PC-9 (cell line): ENCODE results near the gene PBX3. TPM values are rescaled to one million over a fixed set of nuclear protein-coding genes. Genes with fewer than 3 reads are reported as not detected.

Experiments
- BruUV-seq: library from RNA; stranded (reverse); fragments of 400-500 nt; replicated peaks from 2 replicates; lab custom pipeline; 2021; lab: Mats Ljungman, UMichigan
- CTCF ChIA-PET: fragments of 300-600 bp; sonication (Branson Sonifier 250); formaldehyde crosslinking; loops from one replicate; lab custom pipeline; 2022; ENCODE audit warnings: antibody characterized with exemption; lab: Charles Lee
- POLR2A ChIA-PET: fragments of 300-600 bp; sonication (Branson Sonifier 250); formaldehyde crosslinking; loops from one replicate; lab custom pipeline; 2022; ENCODE audit warnings: antibody characterized with exemption; ENCODE audit not compliant: unreplicated experiment; lab: Charles Lee
- DNase-seq, 2 experiments: peaks; one replicate each; pipeline versions ENCODE4 v3.0.0 to v3.0.0-alpha.2; 2015 to 2022; ENCODE audit warnings: mixed read lengths in 1 of 2
- H2AFZ ChIP-seq: fragments of 200-600 bp; sonication (generic); 2 replicates; pipeline ENCODE4 v1.8.1; 2017; ENCODE audit warnings: antibody characterized with exemption
- H3F3A ChIP-seq: fragments of 200-600 bp; sonication (generic); 2 replicates; pipeline ENCODE4 v1.8.1; 2017; ENCODE audit warnings: antibody characterized with exemption, mild to moderate bottlenecking, low read depth; ENCODE audit not compliant: insufficient read depth
- H3K27ac ChIP-seq: fragments of 200-600 bp; sonication (generic); 2 replicates; pipeline ENCODE4 v1.6.1; 2016; ENCODE audit warnings: mixed run types
- H3K27me3 ChIP-seq: fragments of 200-600 bp; sonication (generic); 2 replicates; pipeline ENCODE4 v1.6.1; 2016; ENCODE audit warnings: low read depth, mixed run types; ENCODE audit not compliant: insufficient read depth
- H3K36me3 ChIP-seq: fragments of 200-600 bp; sonication (generic); 2 replicates; pipeline ENCODE4 v1.6.1; 2016; ENCODE audit warnings: low read depth, mixed run types
- H3K4me1 ChIP-seq: fragments of 200-600 bp; sonication (generic); replicated peaks from 2 replicates; pipeline ENCODE4 v1.6.1; 2016; ENCODE audit warnings: mixed run types; ENCODE audit not compliant: insufficient read depth
- H3K4me2 ChIP-seq: fragments of 200-600 bp; sonication (generic); 2 replicates; pipeline ENCODE4 v1.6.1; 2017; ENCODE audit warnings: mixed run types
- H3K4me3 ChIP-seq: fragments of 200-600 bp; sonication (generic); 2 replicates; pipeline ENCODE4 v1.6.1; 2016; ENCODE audit warnings: mixed run types
- H3K79me2 ChIP-seq: fragments of 200-600 bp; sonication (generic); 2 replicates; pipeline ENCODE4 v1.6.1; 2017; ENCODE audit warnings: low read depth, mixed run types
- H3K9me2 ChIP-seq: fragments of 200-600 bp; sonication (generic); 2 replicates; pipeline ENCODE4 v1.8.1; 2017; ENCODE audit warnings: mild to moderate bottlenecking; ENCODE audit not compliant: insufficient read depth
- H3K9me3 ChIP-seq: fragments of 200-600 bp; sonication (generic); 2 replicates; pipeline ENCODE4 v1.8.1; 2016; ENCODE audit warnings: low read depth; ENCODE audit not compliant: insufficient read depth
- H4K20me1 ChIP-seq: fragments of 200-600 bp; sonication (generic); 2 replicates; pipeline ENCODE4 v1.8.1; 2017; ENCODE audit not compliant: insufficient read depth
- EZH2 ChIP-seq: fragments of 200-600 bp; sonication (generic); IDR thresholded peaks from 2 replicates; pipeline ENCODE4 v1.8.0; 2017; ENCODE audit warnings: antibody characterized with exemption, low read depth
- intact Hi-C: fragments of 100-400 bp; cut with micrococcal nuclease; formaldehyde crosslinking; loops from one replicate; pipeline ENCODE4 v1.10.0; 2022; ENCODE audit not compliant: unreplicated experiment
- total RNA-seq: library from RNA; stranded (reverse); gene quantifications from 2 replicates; pipeline ENCODE4 v1.2.3, GENCODE V29; 2021
- TF ChIP-seq, protein P1 (sequence below): fragments of 200-600 bp; sonication (generic); conservative IDR thresholded peaks from 2 replicates; pipeline ENCODE4 v1.6.1; 2017; ENCODE audit warnings: mixed run types, antibody characterized with exemption, mild to moderate bottlenecking, moderate library complexity

PBX3 gene
- total RNA-seq, 1 experiment from 2014 or later = 18.3 TPM

DNA sequence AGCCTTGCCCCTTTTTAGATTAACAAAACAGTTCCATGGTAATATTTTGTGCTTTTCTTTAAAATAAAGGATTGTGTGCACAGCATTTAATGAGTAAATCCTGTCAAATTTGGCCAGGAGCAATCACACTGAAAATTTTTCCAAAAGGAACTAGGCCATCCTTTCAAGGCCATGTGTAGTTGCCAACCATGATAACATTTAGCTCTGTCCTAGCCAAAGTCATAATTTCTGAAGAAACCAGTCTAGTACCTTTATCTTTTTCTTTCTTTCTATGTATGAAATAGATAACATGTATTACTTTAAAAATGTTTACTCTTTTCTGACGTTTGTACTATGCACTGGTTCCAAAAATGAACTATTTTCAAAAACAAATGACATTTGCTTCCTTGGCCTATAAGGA lies 143.7 kb downstream of the PBX3 start:
- H3K4me2 ChIP-seq = no peak overlapping the region
- no peaks in the 10 kb centered on the region for H3F3A ChIP-seq
- no peak overlapping the region for H3K4me3 ChIP-seq
- ChIA-PET POLR2A (no interaction called here), CTCF (no interaction called here)
- no peaks in the 10 kb centered on the region for H3K9me2 ChIP-seq
- no peaks in the 10 kb centered on the region for H3K79me2 ChIP-seq
- no peaks in the 10 kb centered on the region; the same call in 1 of the 2 replicates for H4K20me1 ChIP-seq
- BruUV-seq = no TSS peak
- peaks cover 10% of the 10 kb centered on the region; the same call in 1 of the 2 replicates for H3K4me1 ChIP-seq
- no peaks in the 10 kb centered on the region for H3K36me3 ChIP-seq
- H3K9me3 ChIP-seq = no peaks in the 10 kb centered on the region
- H3K27me3 ChIP-seq = no peaks in the 10 kb centered on the region
- H3K27ac ChIP-seq = no peak overlapping the region
- intact Hi-C loops = no loop called here
- TF ChIP-seq, protein P1, sequence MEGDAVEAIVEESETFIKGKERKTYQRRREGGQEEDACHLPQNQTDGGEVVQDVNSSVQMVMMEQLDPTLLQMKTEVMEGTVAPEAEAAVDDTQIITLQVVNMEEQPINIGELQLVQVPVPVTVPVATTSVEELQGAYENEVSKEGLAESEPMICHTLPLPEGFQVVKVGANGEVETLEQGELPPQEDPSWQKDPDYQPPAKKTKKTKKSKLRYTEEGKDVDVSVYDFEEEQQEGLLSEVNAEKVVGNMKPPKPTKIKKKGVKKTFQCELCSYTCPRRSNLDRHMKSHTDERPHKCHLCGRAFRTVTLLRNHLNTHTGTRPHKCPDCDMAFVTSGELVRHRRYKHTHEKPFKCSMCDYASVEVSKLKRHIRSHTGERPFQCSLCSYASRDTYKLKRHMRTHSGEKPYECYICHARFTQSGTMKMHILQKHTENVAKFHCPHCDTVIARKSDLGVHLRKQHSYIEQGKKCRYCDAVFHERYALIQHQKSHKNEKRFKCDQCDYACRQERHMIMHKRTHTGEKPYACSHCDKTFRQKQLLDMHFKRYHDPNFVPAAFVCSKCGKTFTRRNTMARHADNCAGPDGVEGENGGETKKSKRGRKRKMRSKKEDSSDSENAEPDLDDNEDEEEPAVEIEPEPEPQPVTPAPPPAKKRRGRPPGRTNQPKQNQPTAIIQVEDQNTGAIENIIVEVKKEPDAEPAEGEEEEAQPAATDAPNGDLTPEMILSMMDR = no peak
- no peak for TF ChIP-seq EZH2
- H2AFZ ChIP-seq = no peak overlapping the region
- no peak for DNase-seq

DNA sequence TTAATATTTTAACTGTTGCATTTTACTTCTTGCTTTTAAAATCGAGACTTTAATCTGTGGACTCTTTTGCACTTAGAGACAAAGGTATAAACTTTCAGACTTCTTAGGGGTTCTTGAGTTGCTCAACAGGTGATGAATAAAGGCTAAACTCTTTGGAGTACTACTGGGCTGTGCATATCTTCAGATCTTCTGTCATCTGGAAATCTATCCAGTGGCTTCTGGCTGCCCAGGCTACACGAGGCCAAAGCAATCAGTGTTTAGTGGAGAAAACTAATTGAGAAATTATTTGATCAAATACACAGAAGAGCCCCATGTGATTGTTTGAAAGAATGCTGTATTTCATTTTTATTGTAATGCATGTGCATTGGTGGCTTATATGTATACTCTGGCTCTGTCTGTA lies 146.1 kb downstream of the PBX3 start:
- no TSS peak for BruUV-seq
- Histone ChIP-seq H2AFZ (no peak overlapping the region), H3K79me2 (no peaks in the 10 kb centered on the region), H3K27me3 (no peaks in the 10 kb centered on the region), H3K9me2 (no peaks in the 10 kb centered on the region), H3K27ac (no peak overlapping the region), H4K20me1 (no peaks in the 10 kb centered on the region; the same call in 1 of the 2 replicates), H3K4me2 (no peak overlapping the region), H3K36me3 (no peaks in the 10 kb centered on the region), H3F3A (no peaks in the 10 kb centered on the region), H3K4me1 (no peaks in the 10 kb centered on the region), H3K9me3 (no peaks in the 10 kb centered on the region), H3K4me3 (no peak overlapping the region)
- intact Hi-C loops = no loop called here
- ChIA-PET CTCF (interaction anchor here (0.6 kb wide), 1 partner anchor 1357 kb away, joined by 3 read pairs; no protein-coding TSS in a partner anchor), POLR2A (no interaction called here)
- TF ChIP-seq, protein P1 = no peak
- no peak for TF ChIP-seq EZH2
- DNase-seq = no peak

DNA sequence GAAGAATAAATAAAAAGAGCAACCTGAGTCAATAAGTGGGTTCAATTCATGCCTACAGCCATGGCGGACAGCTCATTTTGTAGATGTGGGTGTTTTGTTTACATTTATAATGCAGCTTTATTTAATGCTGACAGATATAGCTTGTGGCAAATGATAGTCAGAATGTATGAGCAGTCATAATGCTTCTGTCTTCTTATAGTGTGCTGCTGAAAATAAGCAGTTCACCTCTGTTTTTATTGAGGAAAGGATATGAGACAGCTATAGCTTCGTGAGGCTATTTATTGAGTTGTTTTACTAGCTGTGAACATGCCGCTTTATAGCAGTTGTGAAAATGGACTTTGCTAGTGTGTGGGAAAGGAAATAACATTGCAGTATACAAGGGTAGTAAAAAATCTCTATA lies 147.4 kb downstream of the PBX3 start:
- ChIA-PET CTCF (no interaction called here), POLR2A (no interaction called here)
- no peak for DNase-seq
- TF ChIP-seq, protein P1 = no peak
- no peak for TF ChIP-seq EZH2
- intact Hi-C loops = no loop called here
- H3K36me3 ChIP-seq = no peaks in the 10 kb centered on the region
- H3K27ac ChIP-seq = no peak overlapping the region
- H3K4me3 ChIP-seq = no peak overlapping the region
- H2AFZ ChIP-seq = no peak overlapping the region
- H3K4me1 ChIP-seq = no peaks in the 10 kb centered on the region
- H4K20me1 ChIP-seq = no peaks in the 10 kb centered on the region; the same call in 1 of the 2 replicates
- no peak overlapping the region for H3K4me2 ChIP-seq
- no peaks in the 10 kb centered on the region for H3K27me3 ChIP-seq
- H3K9me3 ChIP-seq = no peaks in the 10 kb centered on the region
- no peaks in the 10 kb centered on the region for H3K79me2 ChIP-seq
- no peaks in the 10 kb centered on the region for H3F3A ChIP-seq
- BruUV-seq = no TSS peak
- H3K9me2 ChIP-seq = no peaks in the 10 kb centered on the region
